ENCODE data around the gene MSX1. TPM values are rescaled to one million over a fixed set of nuclear protein-coding genes. Genes with fewer than 3 reads are reported as not detected.

MSX1 gene
- polyA plus RNA-seq, 5 donors: 1.1 to 2.2 (median 1.5) TPM

DNA sequence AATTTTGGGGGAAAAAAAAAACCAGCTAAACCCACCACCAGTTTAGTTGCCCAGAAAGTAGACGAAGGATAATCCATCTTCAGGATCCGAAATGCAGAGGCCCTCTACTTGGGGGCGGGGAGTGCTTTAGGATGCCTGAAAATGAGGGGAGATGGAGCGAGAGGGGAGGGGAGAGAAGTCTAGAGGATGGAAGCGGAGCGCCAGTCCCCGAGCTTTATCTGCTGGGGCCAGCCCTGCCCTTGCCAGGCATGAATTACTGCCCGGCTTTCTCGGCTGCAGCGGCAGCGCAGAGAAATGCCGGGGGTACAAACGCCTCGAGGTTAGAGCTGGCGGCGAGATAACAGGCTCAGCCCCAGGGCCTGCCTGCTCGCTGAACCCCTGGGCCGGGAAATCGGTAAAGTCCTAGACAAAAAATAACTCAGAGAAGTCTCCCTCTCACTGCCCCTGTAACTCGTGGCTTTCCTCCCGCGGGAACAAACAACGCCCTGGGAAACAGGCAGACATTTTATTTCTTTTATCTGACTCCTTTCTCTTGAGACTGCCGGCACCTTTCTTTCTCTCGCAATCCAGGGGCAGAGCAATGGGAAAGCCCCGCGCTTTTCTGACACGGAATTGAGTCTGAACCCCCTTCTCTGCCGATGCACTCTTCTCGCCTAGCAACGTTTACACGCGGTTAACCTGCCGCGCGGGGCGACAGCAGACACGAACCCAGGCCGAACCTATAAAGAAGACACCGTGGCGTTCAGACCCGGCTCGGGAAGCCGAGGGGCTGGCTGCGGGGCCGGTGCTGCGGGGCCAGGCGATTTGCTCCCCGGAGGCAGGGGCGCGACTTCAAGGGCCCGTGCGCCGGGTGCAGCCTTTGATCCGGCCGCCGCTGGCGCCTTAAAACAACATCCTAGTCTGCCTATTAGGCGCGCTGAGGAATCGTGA lies 3.1 kb upstream of the MSX1 start:
- DNase-seq: no peak

- DNase-seq: no peak
These were observed 2.3 kb upstream of the MSX1 start for GRCh38 chr4:4857001-4857808.

GRCh38 chr4:4857809-4858508 lies 1.5 kb upstream of the MSX1 start:
- DNase-seq: no peak

- no peak for DNase-seq
These were observed 739 bp upstream of the MSX1 start for GRCh38 chr4:4858527-4859324.

GRCh38 chr4:4859799-4860599 lies 534 bp downstream of the MSX1 start:
- DNase-seq: no peak

DNA sequence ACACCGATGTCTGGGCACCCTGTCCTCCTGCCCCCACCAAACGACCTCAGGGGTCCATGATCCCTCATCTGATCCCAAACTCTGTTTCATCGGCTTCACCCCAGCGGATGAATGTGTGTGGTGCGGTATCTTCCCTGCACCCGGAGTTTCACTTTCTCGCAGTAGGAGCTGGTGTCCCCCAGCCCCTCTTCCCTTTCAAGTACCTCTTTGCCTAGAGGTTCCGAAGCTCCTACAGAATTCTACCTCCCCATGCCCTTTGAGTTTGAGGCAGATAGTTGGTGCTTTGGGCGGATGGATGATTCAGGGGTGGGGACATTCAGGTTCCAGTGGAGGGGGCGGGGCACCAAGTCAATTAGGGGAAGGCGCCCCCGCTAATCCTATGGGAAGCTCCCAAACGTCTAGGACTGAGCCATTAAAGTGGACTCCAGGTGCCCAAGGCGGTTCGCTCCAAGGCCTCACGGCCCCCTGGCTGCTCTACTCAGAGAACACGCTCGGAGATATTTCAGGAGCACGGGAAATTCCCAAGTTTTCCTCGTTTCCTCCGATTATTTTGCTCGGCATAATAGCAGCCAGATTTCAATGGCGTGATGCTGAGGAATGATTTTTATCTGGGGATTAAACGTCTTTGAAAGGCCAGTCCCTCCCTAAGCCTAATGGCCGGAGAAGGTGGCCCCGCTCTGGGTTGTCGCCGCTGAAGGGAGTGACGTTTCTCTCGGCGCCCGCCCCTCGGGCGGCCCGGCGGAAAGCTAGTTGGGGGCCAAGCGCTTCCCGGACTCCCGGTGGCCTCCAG lies 1.3 kb downstream of the MSX1 start:
- DNase-seq: no peak

DNA sequence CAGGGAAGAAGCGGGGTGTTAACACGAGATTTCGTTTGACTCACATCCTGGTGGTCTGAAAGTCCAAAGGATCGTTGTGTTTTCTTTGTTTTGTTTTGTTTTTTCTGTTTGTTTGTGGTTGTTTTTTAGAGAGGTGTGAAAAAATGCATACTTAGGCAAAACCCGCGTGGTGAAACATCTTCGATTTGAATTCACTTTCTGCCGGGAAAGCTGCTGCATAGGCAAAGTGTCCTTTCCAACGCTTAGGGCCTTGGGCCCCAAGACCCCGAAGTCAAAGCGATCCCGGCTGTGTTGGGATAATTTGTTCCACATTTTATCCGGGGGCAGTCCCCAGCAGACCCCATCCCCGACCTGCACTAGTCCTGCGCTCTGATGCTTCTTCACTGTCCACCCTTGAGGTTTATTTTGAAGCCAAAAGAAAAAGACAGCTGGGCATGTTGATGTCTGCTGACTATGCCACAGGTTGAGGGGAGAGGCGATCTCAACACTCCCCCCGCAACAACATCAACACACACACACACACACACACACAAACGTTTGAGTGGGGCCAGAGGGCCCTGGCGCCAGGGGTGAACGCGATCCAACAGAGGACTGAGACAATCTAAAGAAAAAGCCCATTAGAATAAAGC lies 2.0 kb downstream of the MSX1 start:
- DNase-seq: no peak

- no peak for DNase-seq
These were observed 2.6 kb downstream of the MSX1 start for GRCh38 chr4:4862071-4862551.

DNA sequence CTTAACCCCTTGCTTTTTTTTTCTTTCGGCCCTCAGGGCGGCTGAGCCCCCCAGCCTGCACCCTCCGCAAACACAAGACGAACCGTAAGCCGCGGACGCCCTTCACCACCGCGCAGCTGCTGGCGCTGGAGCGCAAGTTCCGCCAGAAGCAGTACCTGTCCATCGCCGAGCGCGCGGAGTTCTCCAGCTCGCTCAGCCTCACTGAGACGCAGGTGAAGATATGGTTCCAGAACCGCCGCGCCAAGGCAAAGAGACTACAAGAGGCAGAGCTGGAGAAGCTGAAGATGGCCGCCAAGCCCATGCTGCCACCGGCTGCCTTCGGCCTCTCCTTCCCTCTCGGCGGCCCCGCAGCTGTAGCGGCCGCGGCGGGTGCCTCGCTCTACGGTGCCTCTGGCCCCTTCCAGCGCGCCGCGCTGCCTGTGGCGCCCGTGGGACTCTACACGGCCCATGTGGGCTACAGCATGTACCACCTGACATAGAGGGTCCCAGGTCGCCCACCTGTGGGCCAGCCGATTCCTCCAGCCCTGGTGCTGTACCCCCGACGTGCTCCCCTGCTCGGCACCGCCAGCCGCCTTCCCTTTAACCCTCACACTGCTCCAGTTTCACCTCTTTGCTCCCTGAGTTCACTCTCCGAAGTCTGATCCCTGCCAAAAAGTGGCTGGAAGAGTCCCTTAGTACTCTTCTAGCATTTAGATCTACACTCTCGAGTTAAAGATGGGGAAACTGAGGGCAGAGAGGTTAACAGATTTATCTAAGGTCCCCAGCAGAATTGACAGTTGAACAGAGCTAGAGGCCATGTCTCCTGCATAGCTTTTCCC lies 3.4 kb downstream of the MSX1 start:
- DNase-seq: no peak

- no peak for DNase-seq
These were observed 5.0 kb downstream of the MSX1 start for GRCh38 chr4:4864443-4864939.

DNA sequence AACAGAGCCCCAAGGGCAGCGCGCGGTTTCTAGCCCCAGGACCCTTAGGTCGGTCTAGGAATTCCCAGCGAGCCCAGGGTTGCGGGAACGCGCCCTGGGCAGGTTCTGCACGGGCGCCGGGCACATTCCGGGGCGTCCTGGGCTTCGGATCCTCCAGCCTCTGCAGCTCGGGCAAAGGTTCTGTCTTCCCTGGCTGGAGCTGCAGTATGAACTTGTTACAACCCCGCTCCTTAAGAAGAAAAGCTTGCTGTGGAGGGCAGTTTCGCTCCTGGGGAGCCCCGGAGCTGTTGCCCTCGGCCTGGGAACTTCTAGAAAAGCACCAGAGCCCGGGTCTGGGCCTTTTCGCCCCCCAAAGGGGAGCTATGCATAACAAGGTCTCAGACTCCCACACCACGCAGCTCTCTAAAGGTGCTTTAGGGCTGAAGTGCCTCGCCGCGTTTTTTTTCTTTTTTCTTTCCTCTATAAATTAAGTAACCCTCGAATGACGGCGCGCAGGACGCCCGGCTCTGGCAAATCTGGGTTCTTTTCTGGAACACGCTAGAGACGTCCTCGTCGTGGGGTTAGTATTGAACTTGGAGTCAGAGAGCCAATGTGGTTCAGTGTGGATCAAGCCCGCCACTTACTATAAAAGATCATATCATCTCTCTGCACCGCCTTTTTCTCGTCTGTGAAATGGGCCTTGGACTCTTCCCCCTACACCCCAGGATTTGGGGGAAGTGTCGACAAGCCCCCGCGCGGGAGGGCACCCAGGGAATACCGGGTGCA lies 5.7 kb downstream of the MSX1 start:
- DNase-seq: no peak

- DNase-seq: no peak
These were observed 6.2 kb downstream of the MSX1 start for GRCh38 chr4:4865705-4866123.

- DNase-seq: no peak
These were observed 6.8 kb downstream of the MSX1 start for GRCh38 chr4:4866124-4866865.

DNA sequence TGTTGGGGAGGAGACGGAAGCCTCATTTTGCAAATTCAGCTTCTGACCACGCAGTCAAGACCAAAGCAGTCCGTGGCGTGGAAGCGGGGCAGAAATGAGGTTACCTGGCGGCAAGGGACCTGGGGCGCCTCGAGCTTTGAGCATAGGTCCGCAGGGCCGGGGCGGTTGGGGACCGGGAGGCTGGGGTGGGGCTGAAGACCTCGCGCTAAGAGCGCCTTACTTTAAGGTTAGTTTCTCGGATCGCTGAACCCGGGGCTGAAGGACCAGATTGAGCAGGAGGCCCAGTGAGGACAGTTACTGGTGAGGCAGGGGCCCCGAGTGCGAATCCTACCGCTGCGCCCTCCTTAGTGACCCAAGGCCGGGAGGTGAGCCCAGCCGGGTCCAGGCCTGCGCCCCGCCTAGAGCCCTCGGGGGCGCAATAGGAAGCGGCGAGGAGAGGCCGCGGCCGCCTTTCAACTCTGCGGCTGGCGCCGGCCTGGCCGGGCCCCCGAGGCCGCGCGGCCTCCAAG lies 7.5 kb downstream of the MSX1 start:
- no peak for DNase-seq

GRCh38 chr4:4867375-4868039 lies 8.0 kb downstream of the MSX1 start:
- DNase-seq: no peak

Data from right lung (tissue), 5 donors.